ENCODE data around the gene ADAMTS17. TPM values are rescaled to one million over a fixed set of nuclear protein-coding genes. Genes with fewer than 3 reads are reported as not detected.

Gene ADAMTS17
- total RNA-seq, 1 experiment from 2014 or later, result 4.2 TPM

DNA sequence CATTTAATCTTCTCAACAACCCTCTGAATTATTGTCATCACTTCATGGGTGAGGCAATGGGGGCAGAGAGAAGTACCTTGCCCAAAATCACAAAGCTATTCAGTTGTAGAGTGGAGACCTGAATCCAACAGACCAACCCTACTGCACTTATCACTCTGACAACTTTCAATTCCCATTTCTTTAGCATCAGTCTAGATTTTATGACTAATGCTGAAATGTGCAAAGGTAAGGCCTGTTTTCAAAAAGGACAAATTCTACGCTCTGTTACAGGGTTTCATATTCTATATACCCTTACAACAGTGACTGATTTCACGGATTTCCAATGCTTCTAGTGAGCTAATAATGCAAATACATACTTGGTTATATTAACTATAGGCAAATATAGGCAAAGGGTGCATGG is 286.0 kb downstream of the ADAMTS17 start:
- Histone ChIP-seq H3K79me2 (ENCODE audit: insufficient read depth, low read length) (no peaks in the 10 kb centered on the region), H3K4me3 (replicated peaks in 1 of 2; ENCODE audit: low read depth in 1 of 2, low read length in 2 of 2) (no peak overlapping the region), H3K9me3 (ENCODE audit: control insufficient read depth in 1 of 2, insufficient read depth in 1 of 2, low read depth in 1 of 2, low read length in 2 of 2) (no peaks in the 10 kb centered on the region), H2AFZ (ENCODE audit: low read depth, low read length, poor library complexity, severe bottlenecking) (no peak overlapping the region), H3K4me1 (ENCODE audit: control insufficient read depth in 1 of 2, insufficient read depth in 2 of 2, low read length in 2 of 2) (no peaks in the 10 kb centered on the region), H3K36me3 (ENCODE audit: control insufficient read depth in 1 of 2, insufficient read depth in 2 of 2, low read length in 2 of 2) (no peaks in the 10 kb centered on the region), H3K4me2 (ENCODE audit: low read length) (no peak overlapping the region), H3K27me3 (ENCODE audit: insufficient read depth, low read length) (no peaks in the 10 kb centered on the region), H3K27ac (ENCODE audit: low read depth, low read length) (no peak overlapping the region), H3K9me2 (ENCODE audit: insufficient read depth) (no peaks in the 10 kb centered on the region), H4K20me1 (ENCODE audit: insufficient read depth) (no peaks in the 10 kb centered on the region), H3K9ac (ENCODE audit: low read length) (no peak overlapping the region)
- intact Hi-C loops (cut with micrococcal nuclease), result no loop called here
- no TSS peak for BruUV-seq (replicated peaks)
- TF ChIP-seq, protein P1, sequence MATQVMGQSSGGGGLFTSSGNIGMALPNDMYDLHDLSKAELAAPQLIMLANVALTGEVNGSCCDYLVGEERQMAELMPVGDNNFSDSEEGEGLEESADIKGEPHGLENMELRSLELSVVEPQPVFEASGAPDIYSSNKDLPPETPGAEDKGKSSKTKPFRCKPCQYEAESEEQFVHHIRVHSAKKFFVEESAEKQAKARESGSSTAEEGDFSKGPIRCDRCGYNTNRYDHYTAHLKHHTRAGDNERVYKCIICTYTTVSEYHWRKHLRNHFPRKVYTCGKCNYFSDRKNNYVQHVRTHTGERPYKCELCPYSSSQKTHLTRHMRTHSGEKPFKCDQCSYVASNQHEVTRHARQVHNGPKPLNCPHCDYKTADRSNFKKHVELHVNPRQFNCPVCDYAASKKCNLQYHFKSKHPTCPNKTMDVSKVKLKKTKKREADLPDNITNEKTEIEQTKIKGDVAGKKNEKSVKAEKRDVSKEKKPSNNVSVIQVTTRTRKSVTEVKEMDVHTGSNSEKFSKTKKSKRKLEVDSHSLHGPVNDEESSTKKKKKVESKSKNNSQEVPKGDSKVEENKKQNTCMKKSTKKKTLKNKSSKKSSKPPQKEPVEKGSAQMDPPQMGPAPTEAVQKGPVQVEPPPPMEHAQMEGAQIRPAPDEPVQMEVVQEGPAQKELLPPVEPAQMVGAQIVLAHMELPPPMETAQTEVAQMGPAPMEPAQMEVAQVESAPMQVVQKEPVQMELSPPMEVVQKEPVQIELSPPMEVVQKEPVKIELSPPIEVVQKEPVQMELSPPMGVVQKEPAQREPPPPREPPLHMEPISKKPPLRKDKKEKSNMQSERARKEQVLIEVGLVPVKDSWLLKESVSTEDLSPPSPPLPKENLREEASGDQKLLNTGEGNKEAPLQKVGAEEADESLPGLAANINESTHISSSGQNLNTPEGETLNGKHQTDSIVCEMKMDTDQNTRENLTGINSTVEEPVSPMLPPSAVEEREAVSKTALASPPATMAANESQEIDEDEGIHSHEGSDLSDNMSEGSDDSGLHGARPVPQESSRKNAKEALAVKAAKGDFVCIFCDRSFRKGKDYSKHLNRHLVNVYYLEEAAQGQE (IDR thresholded peaks at IDR 0.05; ENCODE audit: low read depth), result no peak
- TF ChIP-seq, protein P2, sequence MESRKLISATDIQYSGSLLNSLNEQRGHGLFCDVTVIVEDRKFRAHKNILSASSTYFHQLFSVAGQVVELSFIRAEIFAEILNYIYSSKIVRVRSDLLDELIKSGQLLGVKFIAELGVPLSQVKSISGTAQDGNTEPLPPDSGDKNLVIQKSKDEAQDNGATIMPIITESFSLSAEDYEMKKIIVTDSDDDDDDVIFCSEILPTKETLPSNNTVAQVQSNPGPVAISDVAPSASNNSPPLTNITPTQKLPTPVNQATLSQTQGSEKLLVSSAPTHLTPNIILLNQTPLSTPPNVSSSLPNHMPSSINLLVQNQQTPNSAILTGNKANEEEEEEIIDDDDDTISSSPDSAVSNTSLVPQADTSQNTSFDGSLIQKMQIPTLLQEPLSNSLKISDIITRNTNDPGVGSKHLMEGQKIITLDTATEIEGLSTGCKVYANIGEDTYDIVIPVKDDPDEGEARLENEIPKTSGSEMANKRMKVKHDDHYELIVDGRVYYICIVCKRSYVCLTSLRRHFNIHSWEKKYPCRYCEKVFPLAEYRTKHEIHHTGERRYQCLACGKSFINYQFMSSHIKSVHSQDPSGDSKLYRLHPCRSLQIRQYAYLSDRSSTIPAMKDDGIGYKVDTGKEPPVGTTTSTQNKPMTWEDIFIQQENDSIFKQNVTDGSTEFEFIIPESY (IDR thresholded peaks at IDR 0.05; ENCODE audit: extremely low read depth, insufficient replicate concordance, low read length), result no peak
- TF ChIP-seq, protein P3, sequence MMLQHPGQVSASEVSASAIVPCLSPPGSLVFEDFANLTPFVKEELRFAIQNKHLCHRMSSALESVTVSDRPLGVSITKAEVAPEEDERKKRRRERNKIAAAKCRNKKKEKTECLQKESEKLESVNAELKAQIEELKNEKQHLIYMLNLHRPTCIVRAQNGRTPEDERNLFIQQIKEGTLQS (IDR thresholded peaks at IDR 0.05), result no peak
- TF ChIP-seq POLR2AphosphoS5 (IDR thresholded peaks at IDR 0.05; ENCODE audit: low read depth, low read length) (no peak), SP1 (IDR thresholded peaks at IDR 0.05; ENCODE audit: low read depth) (no peak), CEBPB (IDR thresholded peaks at IDR 0.05; ENCODE audit: low read depth) (no peak), ELF1 (IDR thresholded peaks at IDR 0.05; ENCODE audit: borderline replicate concordance, low read depth) (no peak), FOSL1 (IDR thresholded peaks at IDR 0.05; ENCODE audit: low read depth) (no peak), JUND (IDR thresholded peaks at IDR 0.05) (no peak), SIN3A (IDR thresholded peaks at IDR 0.05; ENCODE audit: low read depth) (no peak), YY1 (IDR thresholded peaks at IDR 0.05; ENCODE audit: extremely low read depth, insufficient replicate concordance, low read depth, low read length) (no peak), POLR2A (IDR thresholded peaks at IDR 0.05; ENCODE audit: borderline replicate concordance, extremely low read depth, insufficient read depth, insufficient read length) (no peak), TCF7L2 (IDR thresholded peaks at IDR 0.05; ENCODE audit: borderline replicate concordance, extremely low read depth, insufficient read depth, insufficient read length) (no peak), EGR1 (IDR thresholded peaks at IDR 0.05; ENCODE audit: low read depth) (no peak), SRF (IDR thresholded peaks at IDR 0.05; ENCODE audit: low read depth) (no peak), CBX3 (IDR thresholded peaks at IDR 0.05; ENCODE audit: low read depth) (no peak), ZFX (IDR thresholded peaks at IDR 0.05) (no peak)
- TF ChIP-seq, protein P4, sequence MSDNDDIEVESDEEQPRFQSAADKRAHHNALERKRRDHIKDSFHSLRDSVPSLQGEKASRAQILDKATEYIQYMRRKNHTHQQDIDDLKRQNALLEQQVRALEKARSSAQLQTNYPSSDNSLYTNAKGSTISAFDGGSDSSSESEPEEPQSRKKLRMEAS (IDR thresholded peaks at IDR 0.05), result no peak
- TF ChIP-seq, protein P5, sequence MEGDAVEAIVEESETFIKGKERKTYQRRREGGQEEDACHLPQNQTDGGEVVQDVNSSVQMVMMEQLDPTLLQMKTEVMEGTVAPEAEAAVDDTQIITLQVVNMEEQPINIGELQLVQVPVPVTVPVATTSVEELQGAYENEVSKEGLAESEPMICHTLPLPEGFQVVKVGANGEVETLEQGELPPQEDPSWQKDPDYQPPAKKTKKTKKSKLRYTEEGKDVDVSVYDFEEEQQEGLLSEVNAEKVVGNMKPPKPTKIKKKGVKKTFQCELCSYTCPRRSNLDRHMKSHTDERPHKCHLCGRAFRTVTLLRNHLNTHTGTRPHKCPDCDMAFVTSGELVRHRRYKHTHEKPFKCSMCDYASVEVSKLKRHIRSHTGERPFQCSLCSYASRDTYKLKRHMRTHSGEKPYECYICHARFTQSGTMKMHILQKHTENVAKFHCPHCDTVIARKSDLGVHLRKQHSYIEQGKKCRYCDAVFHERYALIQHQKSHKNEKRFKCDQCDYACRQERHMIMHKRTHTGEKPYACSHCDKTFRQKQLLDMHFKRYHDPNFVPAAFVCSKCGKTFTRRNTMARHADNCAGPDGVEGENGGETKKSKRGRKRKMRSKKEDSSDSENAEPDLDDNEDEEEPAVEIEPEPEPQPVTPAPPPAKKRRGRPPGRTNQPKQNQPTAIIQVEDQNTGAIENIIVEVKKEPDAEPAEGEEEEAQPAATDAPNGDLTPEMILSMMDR (IDR thresholded peaks at IDR 0.05 in 2 of 3, conservative IDR thresholded peaks at IDR 0.05 in 1 of 3; ENCODE audit: borderline replicate concordance in 1 of 3, insufficient read depth in 1 of 3, low read depth in 2 of 3, low read length in 2 of 3), result no peak
- DNase-seq (ENCODE audit: low read depth, low spot score) (no peak), ATAC-seq (no peak)
- ChIA-PET CTCF (no interaction called here), POLR2A (no interaction called here), RAD21 (ENCODE audit: low non-redundant PET in 1 of 2, low total read pairs in 2 of 2, uncharacterized antibody in 2 of 2, unreplicated experiment in 2 of 2) (no interaction called here)

Measured in HCT116 (cell line).